SH-SY5Y (cell line): ENCODE measurements around the gene EFNB2.

Experiments
- GATA2 ChIP-seq: IDR thresholded peaks from 2 replicates; pipeline ENCODE4 v1.6.1; 2011; ENCODE audit warnings: mild to moderate bottlenecking, low read depth, low read length
- GATA3 ChIP-seq: IDR thresholded peaks from 2 replicates; pipeline ENCODE4 v1.6.1; 2011; ENCODE audit warnings: low read depth, mild to moderate bottlenecking, low read length, moderate library complexity

- no peak for TF ChIP-seq GATA2
- no peak for TF ChIP-seq GATA3
These were observed 91.7 kb downstream of the EFNB2 start for GRCh38 chr13:106443607-106444322.
